A549 treated with GW870086 at 1 μM for 4 hours (cell line): ENCODE measurements around the gene MITF. TPM values are rescaled to one million over a fixed set of nuclear protein-coding genes. Genes with fewer than 3 reads are reported as not detected.

Experiments
- total RNA-seq: library from RNA; stranded (reverse); fragments of 200-300 nt; extraction: Qiagen RNA extraction; gene quantifications from 5 replicates; pipeline ENCODE4 v1.2.3, GENCODE V29; 2022; ENCODE audit warnings: low read depth

The MITF gene
- total RNA-seq: 5.1 to 9.8 TPM (median 7.8 TPM) in 5 replicates

GRCh38 chr3:69739204-69740102 is at the start of gene MITF:
TSS of gene MITF (plus strand) at chr3:69739464. CDS start at chr3:69739598, 134 bp downstream.

GRCh38 chr3:69999140-70000027 is 260.1 kb downstream of the MITF start, which contains the start of gene SAMMSON:
TSS of gene SAMMSON (plus strand) at chr3:69999733.

